ENCODE data around the gene NHSL2.

The NHSL2 gene

DNA sequence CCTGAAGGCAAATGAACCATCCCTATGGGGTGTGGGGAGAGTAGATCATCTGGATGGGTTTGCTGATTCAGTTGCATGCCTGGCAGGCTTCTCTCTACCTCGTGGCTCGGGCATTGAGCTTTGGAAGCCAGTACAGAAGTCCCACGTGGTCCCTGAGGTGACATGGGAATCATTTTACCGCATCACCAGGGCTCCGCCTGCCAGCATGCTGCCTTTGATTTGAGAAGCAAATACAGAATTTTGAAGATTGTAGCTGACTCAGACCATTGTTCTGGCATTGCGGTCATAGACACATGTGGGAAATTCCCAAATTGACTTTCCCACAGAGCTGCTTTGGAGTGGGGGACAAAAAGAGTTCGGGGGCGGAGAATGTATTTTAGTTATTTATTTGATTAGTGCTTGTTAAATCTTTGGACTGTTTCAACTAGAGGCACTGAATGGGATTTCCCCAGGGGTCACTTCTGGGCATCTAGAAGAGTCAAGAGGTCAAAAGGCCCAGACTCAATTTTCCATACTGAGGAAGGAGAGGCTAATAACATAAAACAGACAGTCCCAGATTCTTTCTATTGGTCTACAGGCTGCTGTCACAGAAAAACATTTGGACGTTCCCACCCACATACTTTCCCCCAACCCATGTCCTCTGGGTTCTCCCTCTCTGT lies 79.3 kb downstream of the NHSL2 start:
- DNase-seq (ENCODE audit: low spot score): no peak
- Mint-ChIP-seq H3K4me1 (ENCODE audit: low read depth) (no peaks in the 10 kb centered on the region), H3K9me3 (no peaks in the 10 kb centered on the region), H3K4me3 (no peak overlapping the region), H3K27ac (no peak overlapping the region), H3K27me3 (ENCODE audit: low read depth) (no peaks in the 10 kb centered on the region), H3K36me3 (ENCODE audit: low read depth) (no peaks in the 10 kb centered on the region)

DNA sequence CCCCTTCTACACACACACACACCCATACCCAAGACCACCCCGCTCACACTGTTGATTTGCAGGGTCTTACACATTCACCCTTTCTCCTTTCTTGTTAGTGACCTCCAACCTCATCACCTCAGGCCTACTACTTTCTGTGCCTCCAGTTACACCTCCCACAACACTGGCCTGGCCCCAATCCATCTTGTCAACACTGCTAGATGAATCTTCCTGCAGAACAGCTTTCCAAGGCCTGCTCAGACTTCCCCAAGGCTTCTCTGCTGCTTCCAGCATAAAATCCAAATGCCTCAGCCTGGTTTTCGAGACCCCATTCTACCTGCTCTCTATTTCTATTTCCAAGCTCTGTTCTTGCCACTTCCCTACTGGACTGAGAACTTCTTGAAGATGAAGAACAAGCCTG lies 79.9 kb downstream of the NHSL2 start:
- Mint-ChIP-seq H3K4me3 (no peak overlapping the region), H3K4me1 (ENCODE audit: low read depth) (no peaks in the 10 kb centered on the region), H3K36me3 (ENCODE audit: low read depth) (no peaks in the 10 kb centered on the region), H3K9me3 (no peaks in the 10 kb centered on the region), H3K27ac (no peak overlapping the region), H3K27me3 (ENCODE audit: low read depth) (no peaks in the 10 kb centered on the region)
- no peak for DNase-seq (ENCODE audit: low spot score)

DNA sequence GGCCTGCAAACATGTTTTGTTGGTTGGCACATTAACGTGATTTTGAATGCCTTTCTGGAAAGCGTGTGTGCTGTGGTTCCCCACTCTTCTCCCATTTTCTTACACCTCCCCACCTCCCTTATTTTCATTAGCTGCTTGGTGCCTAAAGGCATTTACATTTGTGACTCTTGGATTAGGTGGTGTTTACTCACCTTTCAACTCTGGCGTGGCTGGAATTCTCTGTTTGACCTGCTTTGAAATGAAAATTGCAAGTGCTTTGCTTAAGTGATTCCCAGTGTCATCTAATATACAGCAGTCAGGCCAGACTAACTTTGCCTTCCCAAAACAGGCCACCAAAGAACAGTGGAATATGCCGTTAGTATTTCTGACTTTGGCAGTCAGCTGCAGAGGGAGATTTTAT lies 80.5 kb downstream of the NHSL2 start:
- H3K27ac Mint-ChIP-seq: no peak overlapping the region
- no peaks in the 10 kb centered on the region for H3K9me3 Mint-ChIP-seq
- no peaks in the 10 kb centered on the region for H3K4me1 Mint-ChIP-seq (ENCODE audit: low read depth)
- DNase-seq (ENCODE audit: low spot score): no peak
- no peaks in the 10 kb centered on the region for H3K36me3 Mint-ChIP-seq (ENCODE audit: low read depth)
- no peak overlapping the region for H3K4me3 Mint-ChIP-seq
- no peaks in the 10 kb centered on the region for H3K27me3 Mint-ChIP-seq (ENCODE audit: low read depth)

DNA sequence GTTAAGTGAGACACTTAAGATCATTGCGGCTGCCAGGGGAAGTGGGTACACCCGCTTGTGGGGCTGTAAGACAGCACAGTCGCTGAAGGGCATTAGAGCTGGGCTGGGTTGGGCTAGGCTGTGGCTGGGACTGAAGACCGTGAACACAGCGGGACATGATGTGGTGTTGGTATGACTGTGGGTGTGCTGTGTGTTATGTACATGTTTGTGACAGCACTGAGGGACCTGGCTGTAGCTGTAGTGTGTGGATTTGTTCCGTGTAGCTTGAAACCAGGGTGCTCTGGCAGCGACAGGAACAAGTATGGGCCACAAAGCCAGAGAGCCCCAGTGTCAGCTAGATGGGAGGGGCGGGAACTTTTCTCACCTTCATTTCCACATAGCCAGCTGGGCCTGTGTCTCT lies 82.1 kb downstream of the NHSL2 start:
- Mint-ChIP-seq H3K27me3 (ENCODE audit: low read depth) (peaks cover 2% of the 10 kb centered on the region), H3K4me3 (no peak overlapping the region), H3K4me1 (ENCODE audit: low read depth) (no peaks in the 10 kb centered on the region), H3K36me3 (ENCODE audit: low read depth) (no peaks in the 10 kb centered on the region), H3K9me3 (no peaks in the 10 kb centered on the region), H3K27ac (peak overlapping the region; percentile 21)
- DNase-seq (ENCODE audit: low spot score): no peak

DNA sequence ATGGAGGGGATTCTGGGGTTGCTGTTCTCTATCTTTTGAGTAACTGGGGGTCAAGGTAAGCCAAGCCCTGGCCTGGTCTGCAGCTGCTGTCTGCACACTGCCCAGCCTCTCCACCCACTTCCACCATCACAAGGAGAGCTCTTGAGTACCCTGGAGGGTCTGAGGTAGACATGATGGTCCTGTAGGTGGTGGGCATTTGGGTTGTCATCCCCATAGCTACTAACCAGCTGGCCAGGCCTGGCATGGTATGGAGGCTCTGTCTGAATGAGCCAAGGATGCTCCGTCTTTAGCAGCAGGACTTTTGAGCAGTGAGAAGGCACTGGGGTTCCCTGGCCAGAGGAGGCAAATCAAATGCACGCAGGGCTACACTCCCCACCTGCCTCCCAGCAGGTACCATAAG lies 82.7 kb downstream of the NHSL2 start:
- Mint-ChIP-seq H3K36me3 (ENCODE audit: low read depth) (no peaks in the 10 kb centered on the region), H3K9me3 (no peaks in the 10 kb centered on the region), H3K4me1 (ENCODE audit: low read depth) (no peaks in the 10 kb centered on the region), H3K4me3 (no peak overlapping the region), H3K27me3 (ENCODE audit: low read depth) (peaks cover 2% of the 10 kb centered on the region), H3K27ac (no peak overlapping the region)
- DNase-seq (ENCODE audit: low spot score): no peak

DNA sequence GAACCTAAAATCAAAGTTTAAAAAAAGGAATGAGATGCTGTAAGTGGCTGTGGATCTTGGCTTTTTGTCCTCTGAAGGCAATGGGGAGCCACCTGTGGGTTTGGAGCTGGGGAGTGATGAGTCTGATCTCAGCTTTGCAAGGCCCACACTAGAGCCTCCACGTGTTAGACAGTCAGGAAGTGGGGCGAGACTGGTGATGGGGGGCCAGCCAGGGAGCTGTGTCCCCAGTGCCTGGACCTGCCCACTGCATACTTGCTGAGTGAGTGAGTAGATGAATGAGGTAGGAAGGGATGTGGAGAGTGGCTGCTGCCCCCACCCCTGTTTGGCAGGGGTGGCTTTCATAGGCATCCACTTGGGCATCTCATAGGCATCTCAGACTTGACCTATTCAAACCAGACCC lies 84.0 kb downstream of the NHSL2 start:
- no peak overlapping the region for H3K27ac Mint-ChIP-seq
- H3K4me3 Mint-ChIP-seq: no peak overlapping the region
- H3K27me3 Mint-ChIP-seq (ENCODE audit: low read depth): peaks cover 2% of the 10 kb centered on the region
- H3K36me3 Mint-ChIP-seq (ENCODE audit: low read depth): no peaks in the 10 kb centered on the region
- H3K4me1 Mint-ChIP-seq (ENCODE audit: low read depth): no peaks in the 10 kb centered on the region
- no peaks in the 10 kb centered on the region for H3K9me3 Mint-ChIP-seq
- no peak for DNase-seq (ENCODE audit: low spot score)

DNA sequence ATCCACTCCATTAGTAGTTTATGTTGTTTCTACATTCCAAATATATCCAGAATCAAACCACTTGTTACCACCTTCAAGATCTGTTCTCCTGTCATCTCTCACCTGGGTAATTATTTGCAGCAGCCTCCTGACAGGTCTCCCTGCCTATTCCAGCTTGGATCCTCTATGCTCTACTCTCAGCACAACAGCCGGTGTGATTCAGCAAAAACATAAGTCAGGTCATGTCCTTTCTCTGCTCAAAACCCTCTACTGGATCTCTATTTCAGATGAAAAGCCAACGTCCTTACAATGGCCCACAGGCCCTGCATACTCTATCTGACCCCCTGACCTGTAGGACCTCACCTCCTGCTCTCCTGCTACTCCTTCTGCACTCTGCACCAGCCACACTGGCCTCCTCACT lies 84.5 kb downstream of the NHSL2 start:
- no peak for DNase-seq (ENCODE audit: low spot score)
- Mint-ChIP-seq H3K9me3 (no peaks in the 10 kb centered on the region), H3K36me3 (ENCODE audit: low read depth) (no peaks in the 10 kb centered on the region), H3K4me1 (ENCODE audit: low read depth) (no peaks in the 10 kb centered on the region), H3K27me3 (ENCODE audit: low read depth) (peaks cover 2% of the 10 kb centered on the region), H3K4me3 (no peak overlapping the region), H3K27ac (no peak overlapping the region)

DNA sequence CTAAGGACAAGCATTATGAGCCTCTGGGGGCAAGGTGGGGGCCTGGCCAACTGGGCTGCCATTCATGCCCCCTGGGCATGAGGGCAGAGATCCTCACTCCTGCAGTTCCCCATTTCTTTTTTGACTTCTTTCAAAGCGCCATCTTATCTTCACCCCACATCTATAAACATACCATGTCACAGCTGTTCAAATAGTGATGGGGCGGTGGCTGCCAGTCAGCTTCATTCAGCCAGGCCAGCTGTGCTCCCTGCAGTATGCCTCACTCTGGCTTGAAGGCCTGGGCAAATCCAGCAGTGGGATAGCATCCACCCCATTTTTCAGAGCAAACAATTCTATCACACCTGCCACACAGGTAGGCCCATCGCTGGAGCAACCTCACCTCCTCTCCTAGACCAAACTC lies 85.5 kb downstream of the NHSL2 start:
- no peak for DNase-seq (ENCODE audit: low spot score)
- H3K9me3 Mint-ChIP-seq: no peaks in the 10 kb centered on the region
- H3K27ac Mint-ChIP-seq: no peak overlapping the region
- no peaks in the 10 kb centered on the region for H3K4me1 Mint-ChIP-seq (ENCODE audit: low read depth)
- peaks cover 2% of the 10 kb centered on the region for H3K27me3 Mint-ChIP-seq (ENCODE audit: low read depth)
- H3K36me3 Mint-ChIP-seq (ENCODE audit: low read depth): no peaks in the 10 kb centered on the region
- H3K4me3 Mint-ChIP-seq: no peak overlapping the region

DNA sequence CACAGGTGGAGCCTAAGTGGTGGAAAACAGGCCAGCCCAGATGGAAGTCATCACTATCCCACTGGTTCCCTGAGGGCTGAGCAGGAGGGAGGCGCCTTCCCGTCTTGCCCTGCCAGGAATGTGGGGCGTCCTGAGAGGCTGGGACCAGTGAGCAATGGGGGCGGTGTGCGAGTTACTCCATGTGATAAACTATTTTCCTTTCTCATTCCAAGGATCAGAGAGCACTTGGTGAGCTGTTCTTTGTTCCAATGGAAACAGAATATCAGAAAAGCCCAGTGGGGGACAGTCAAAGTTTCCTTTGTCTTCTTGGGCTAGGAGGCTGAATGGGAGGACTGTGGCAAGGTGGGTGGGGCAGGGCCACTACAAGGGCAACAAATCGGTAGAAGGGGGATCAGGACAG lies 86.2 kb downstream of the NHSL2 start:
- no peak for DNase-seq (ENCODE audit: low spot score)
- Mint-ChIP-seq H3K27ac (no peak overlapping the region), H3K27me3 (ENCODE audit: low read depth) (peaks cover 7% of the 10 kb centered on the region)

DNA sequence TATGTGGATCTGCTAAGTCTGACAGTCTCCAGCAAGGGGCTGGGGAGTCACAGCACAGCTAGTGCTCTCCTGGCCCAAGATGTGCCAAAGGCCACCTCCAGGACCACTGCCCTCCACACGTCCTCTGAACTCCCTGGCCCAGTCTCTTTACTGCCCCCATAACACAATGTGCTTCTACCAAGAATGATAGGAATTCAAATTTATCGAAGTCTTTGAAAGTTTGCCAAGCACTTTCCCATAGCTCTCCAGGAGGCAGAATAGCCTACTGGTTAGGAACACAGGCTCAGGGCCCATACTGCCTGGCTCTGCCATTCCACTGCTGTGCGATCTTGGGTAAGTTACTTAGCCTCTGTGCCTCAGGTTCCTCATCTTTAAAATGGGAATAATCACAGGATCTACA lies 86.7 kb downstream of the NHSL2 start:
- H3K9me3 Mint-ChIP-seq: no peaks in the 10 kb centered on the region
- no peak overlapping the region for H3K27ac Mint-ChIP-seq
- no peaks in the 10 kb centered on the region for H3K36me3 Mint-ChIP-seq (ENCODE audit: low read depth)
- H3K27me3 Mint-ChIP-seq (ENCODE audit: low read depth): peaks cover 7% of the 10 kb centered on the region
- no peak overlapping the region for H3K4me3 Mint-ChIP-seq
- H3K4me1 Mint-ChIP-seq (ENCODE audit: low read depth): peaks cover 4% of the 10 kb centered on the region
- no peak for DNase-seq (ENCODE audit: low spot score)

More for the DNA sequence above, 86.2 kb downstream of the NHSL2 start:
- H3K36me3 Mint-ChIP-seq (ENCODE audit: low read depth): no peaks in the 10 kb centered on the region
- no peaks in the 10 kb centered on the region for H3K9me3 Mint-ChIP-seq
- no peak overlapping the region for H3K4me3 Mint-ChIP-seq
- H3K4me1 Mint-ChIP-seq (ENCODE audit: low read depth): peaks cover 4% of the 10 kb centered on the region

DNA sequence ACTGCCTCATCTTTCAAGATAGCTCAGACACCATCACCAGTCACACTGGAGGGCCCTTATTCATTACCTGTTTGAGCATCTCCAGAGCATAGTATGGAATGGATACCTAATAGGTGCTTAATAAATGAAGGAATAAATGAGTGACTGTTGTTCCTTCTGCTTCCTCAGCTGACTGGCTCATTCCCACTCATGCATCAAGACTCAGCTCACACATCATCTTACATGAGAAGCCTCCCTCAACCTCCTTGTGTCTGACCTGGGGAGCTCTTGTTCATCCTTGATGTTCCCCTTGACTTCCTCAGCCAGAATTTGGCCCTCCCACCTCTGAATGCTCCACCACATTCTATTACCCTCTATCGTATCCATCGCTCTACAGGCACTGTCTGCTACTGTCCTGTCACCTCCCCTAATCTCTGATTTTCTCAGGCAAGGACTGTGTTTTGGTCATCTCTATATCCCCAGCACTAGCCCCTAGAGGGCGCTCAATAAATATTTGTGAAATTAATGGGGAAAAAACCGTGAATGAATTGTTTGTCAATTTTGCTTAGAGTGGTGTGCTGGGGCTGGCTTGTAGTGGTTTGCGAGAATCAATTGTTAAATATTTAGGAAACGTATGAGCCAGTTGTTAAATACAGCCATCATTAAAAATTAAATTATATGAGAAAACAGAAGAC lies 88.3 kb downstream of the NHSL2 start:
- H3K9me3 Mint-ChIP-seq: no peaks in the 10 kb centered on the region
- peaks cover 4% of the 10 kb centered on the region for H3K4me1 Mint-ChIP-seq (ENCODE audit: low read depth)
- no peak overlapping the region for H3K27ac Mint-ChIP-seq
- no peak for DNase-seq (ENCODE audit: low spot score)
- no peaks in the 10 kb centered on the region for H3K36me3 Mint-ChIP-seq (ENCODE audit: low read depth)
- no peak overlapping the region for H3K4me3 Mint-ChIP-seq
- peaks cover 7% of the 10 kb centered on the region for H3K27me3 Mint-ChIP-seq (ENCODE audit: low read depth)

DNA sequence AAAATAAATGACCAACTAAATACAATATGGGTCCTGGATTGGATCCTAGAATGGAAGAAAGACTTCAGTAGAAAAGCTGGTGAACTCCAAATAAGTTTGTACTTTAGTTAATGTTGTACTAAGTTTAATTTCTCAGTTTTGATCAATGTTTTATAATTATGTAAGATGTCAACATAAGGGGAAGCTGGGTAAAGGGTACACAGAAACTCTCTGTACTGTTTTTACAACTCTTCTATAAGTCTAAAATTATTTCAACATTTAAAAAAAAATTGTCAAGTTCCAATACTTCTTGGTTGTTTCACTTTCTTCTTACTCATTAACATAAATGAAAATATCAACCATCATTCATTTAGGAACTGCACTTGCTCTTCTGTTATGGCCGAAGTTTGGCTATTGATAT lies 88.9 kb downstream of the NHSL2 start:
- Mint-ChIP-seq H3K9me3 (no peaks in the 10 kb centered on the region), H3K27me3 (ENCODE audit: low read depth) (peaks cover 7% of the 10 kb centered on the region), H3K4me1 (ENCODE audit: low read depth) (peaks cover 4% of the 10 kb centered on the region), H3K36me3 (ENCODE audit: low read depth) (no peaks in the 10 kb centered on the region), H3K4me3 (no peak overlapping the region), H3K27ac (no peak overlapping the region)
- DNase-seq (ENCODE audit: low spot score): no peak

DNA sequence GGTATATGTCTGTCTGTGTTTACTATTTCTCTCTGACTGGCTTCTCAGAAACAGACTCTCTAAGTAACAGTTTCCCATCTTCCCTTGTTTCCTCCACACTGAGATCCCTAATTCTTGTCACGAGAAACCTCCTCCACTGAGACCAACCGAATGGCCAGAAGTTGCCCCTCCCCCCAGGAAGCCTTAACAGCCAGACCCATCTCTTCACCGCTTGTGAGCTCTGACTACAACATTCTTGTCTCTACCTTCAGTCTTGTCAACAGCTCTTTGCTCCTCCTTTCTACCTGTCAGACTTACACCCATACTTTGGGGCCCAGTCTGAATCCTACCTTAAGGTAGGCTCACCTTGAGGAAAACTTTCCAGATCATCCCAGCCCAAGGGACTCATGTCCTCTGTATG lies 90.8 kb downstream of the NHSL2 start:
- H3K27me3 Mint-ChIP-seq (ENCODE audit: low read depth): peaks cover 7% of the 10 kb centered on the region
- DNase-seq (ENCODE audit: low spot score): no peak
- peaks cover 4% of the 10 kb centered on the region for H3K4me1 Mint-ChIP-seq (ENCODE audit: low read depth)
- no peaks in the 10 kb centered on the region for H3K36me3 Mint-ChIP-seq (ENCODE audit: low read depth)
- no peak overlapping the region for H3K27ac Mint-ChIP-seq
- no peaks in the 10 kb centered on the region for H3K9me3 Mint-ChIP-seq
- no peak overlapping the region for H3K4me3 Mint-ChIP-seq

DNA sequence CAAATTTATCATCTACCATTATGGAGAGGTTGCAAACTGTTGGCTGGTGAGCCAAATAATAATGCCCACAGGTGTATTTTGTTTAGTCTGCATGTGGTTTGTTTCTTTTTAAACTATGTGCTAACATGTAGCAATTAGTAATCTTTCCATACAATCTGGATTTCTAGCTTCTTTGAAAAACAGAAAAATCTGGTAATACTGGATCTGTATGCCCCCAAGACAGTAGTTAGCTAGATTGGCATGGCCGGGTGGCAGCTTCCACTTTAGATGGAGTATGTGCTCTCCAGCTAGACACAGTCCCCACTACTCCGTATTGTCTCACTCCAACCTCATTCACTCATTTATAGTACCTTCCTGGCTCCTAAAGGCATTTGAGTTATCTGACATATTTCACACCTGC lies 91.3 kb downstream of the NHSL2 start:
- Mint-ChIP-seq H3K27ac (no peak overlapping the region), H3K9me3 (no peaks in the 10 kb centered on the region), H3K36me3 (ENCODE audit: low read depth) (no peaks in the 10 kb centered on the region)

DNA sequence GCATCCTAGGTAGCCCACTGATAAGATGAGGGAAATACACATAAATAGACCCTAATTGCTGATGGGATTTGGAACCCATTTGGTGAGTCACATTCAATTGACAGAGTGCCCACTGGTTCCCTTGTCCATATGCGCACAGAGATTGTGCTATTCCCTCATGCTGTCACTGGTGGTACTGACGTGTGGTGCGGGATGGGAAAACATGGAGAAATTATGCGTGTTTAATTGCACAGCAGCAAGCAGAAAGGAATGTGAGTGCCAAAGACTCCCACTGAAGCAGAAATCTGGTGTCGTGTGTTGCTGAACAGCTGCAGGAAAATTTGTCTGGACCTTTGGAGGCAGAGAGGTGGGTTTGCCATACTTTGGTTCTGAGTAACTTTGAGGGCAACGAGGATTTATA lies 92.2 kb downstream of the NHSL2 start:
- H3K36me3 Mint-ChIP-seq (ENCODE audit: low read depth): no peaks in the 10 kb centered on the region
- no peak overlapping the region for H3K4me3 Mint-ChIP-seq
- no peak overlapping the region for H3K27ac Mint-ChIP-seq
- peaks cover 4% of the 10 kb centered on the region for H3K4me1 Mint-ChIP-seq (ENCODE audit: low read depth)
- no peak for DNase-seq (ENCODE audit: low spot score)
- peaks cover 5% of the 10 kb centered on the region for H3K27me3 Mint-ChIP-seq (ENCODE audit: low read depth)
- no peaks in the 10 kb centered on the region for H3K9me3 Mint-ChIP-seq

More for the DNA sequence above, 91.3 kb downstream of the NHSL2 start:
- no peak for DNase-seq (ENCODE audit: low spot score)
- H3K4me3 Mint-ChIP-seq: no peak overlapping the region
- peaks cover 6% of the 10 kb centered on the region for H3K27me3 Mint-ChIP-seq (ENCODE audit: low read depth)
- peaks cover 4% of the 10 kb centered on the region for H3K4me1 Mint-ChIP-seq (ENCODE audit: low read depth)
